GM19397 (cell line): ENCODE measurements around the gene SLC7A14.

Source experiments
- ATAC-seq: cut with Tn5 transposase; IDR thresholded peaks from one replicate; pipeline ENCODE4 v1.9.1; 2021; ENCODE audit warnings: mild to moderate bottlenecking, moderate library complexity; ENCODE audit not compliant: unreplicated experiment

Gene SLC7A14

GRCh38 chr3:170542704-170543103 is 43.2 kb downstream of the SLC7A14 start:
- ATAC-seq: no peak

- ATAC-seq: no peak
Observed at GRCh38 chr3:170539897-170540296, 46.0 kb downstream of the SLC7A14 start.

- no peak for ATAC-seq
Observed at GRCh38 chr3:170536712-170537111, 49.2 kb downstream of the SLC7A14 start.

- no peak for ATAC-seq
Observed at GRCh38 chr3:170534227-170534626, 51.6 kb downstream of the SLC7A14 start.

GRCh38 chr3:170532573-170532972 is 53.3 kb downstream of the SLC7A14 start:
- no peak for ATAC-seq

GRCh38 chr3:170531657-170532335 is 54.1 kb downstream of the SLC7A14 start:
- no peak for ATAC-seq

- no peak for ATAC-seq
Observed at GRCh38 chr3:170531054-170531453, 54.8 kb downstream of the SLC7A14 start.

- no peak for ATAC-seq
Observed at GRCh38 chr3:170529912-170530311, 56.0 kb downstream of the SLC7A14 start.

- no peak for ATAC-seq
Observed at GRCh38 chr3:170529346-170529745, 56.5 kb downstream of the SLC7A14 start.

GRCh38 chr3:170528726-170529125 is 57.1 kb downstream of the SLC7A14 start:
- no peak for ATAC-seq

GRCh38 chr3:170524073-170524472 is 61.8 kb downstream of the SLC7A14 start:
- no peak for ATAC-seq

- no peak for ATAC-seq
Observed at GRCh38 chr3:170523248-170523647, 62.6 kb downstream of the SLC7A14 start.

- no peak for ATAC-seq
Observed at GRCh38 chr3:170522201-170522600, 63.7 kb downstream of the SLC7A14 start.

- no peak for ATAC-seq
Observed at GRCh38 chr3:170520996-170521395, 64.9 kb downstream of the SLC7A14 start.

GRCh38 chr3:170517242-170517945 is 68.5 kb downstream of the SLC7A14 start:
- no peak for ATAC-seq

- ATAC-seq: no peak
Observed at GRCh38 chr3:170513642-170514041, 72.2 kb downstream of the SLC7A14 start.

- ATAC-seq: no peak
Observed at GRCh38 chr3:170511371-170511770, 74.5 kb downstream of the SLC7A14 start.

GRCh38 chr3:170508839-170509238 is 77.0 kb downstream of the SLC7A14 start:
- ATAC-seq: no peak

GRCh38 chr3:170508291-170508690 is 77.6 kb downstream of the SLC7A14 start:
- no peak for ATAC-seq

- ATAC-seq: no peak
Observed at GRCh38 chr3:170507063-170507462, 78.8 kb downstream of the SLC7A14 start.

- ATAC-seq: no peak
Observed at GRCh38 chr3:170506556-170506955, 79.3 kb downstream of the SLC7A14 start.

GRCh38 chr3:170502297-170502696 is 83.6 kb downstream of the SLC7A14 start:
- no peak for ATAC-seq

- ATAC-seq: no peak
Observed at GRCh38 chr3:170500995-170501394, 84.9 kb downstream of the SLC7A14 start.
